Loucy (cell line): ENCODE results near the gene LRRC14B.

Source experiments
- H2AFZ ChIP-seq: fragments of 200-600 bp; sonication (generic); 2 replicates; pipeline ENCODE4 v1.6.0; 2016; ENCODE audit warnings: antibody characterized with exemption, mild to moderate bottlenecking, low read length, moderate library complexity
- H3F3A ChIP-seq: fragments of 200-600 bp; 2 replicates; pipeline ENCODE4 v1.6.0; 2016; ENCODE audit warnings: antibody characterized with exemption, low read depth, mild to moderate bottlenecking
- H3K27me3 ChIP-seq: fragments of 200-600 bp; sonication (generic); 2 replicates; pipeline ENCODE4 v1.6.1; 2014; ENCODE audit warnings: low read length, mild to moderate bottlenecking; ENCODE audit not compliant: insufficient read depth, poor library complexity, severe bottlenecking
- H3K36me3 ChIP-seq: fragments of 200-600 bp; sonication (generic); 2 replicates; pipeline ENCODE4 v1.6.1; 2016; ENCODE audit warnings: low read length; ENCODE audit not compliant: insufficient read depth
- H3K4me1 ChIP-seq: fragments of 200-600 bp; sonication (generic); 2 replicates; pipeline ENCODE4 v1.5.1; 2014; ENCODE audit warnings: low read length, mild to moderate bottlenecking; ENCODE audit not compliant: insufficient read depth, poor library complexity, severe bottlenecking
- H3K4me2 ChIP-seq: fragments of 200-600 bp; sonication (generic); 2 replicates; pipeline ENCODE4 v1.6.0; 2014; ENCODE audit warnings: antibody characterized with exemption, low read length, low read depth, mild to moderate bottlenecking; ENCODE audit not compliant: poor library complexity, severe bottlenecking
- H3K4me3 ChIP-seq: fragments of 200-600 bp; sonication (generic); 2 replicates; pipeline ENCODE4 v1.5.1; 2014; ENCODE audit warnings: low read length, mild to moderate bottlenecking, mixed read lengths; ENCODE audit not compliant: poor library complexity, severe bottlenecking
- H3K79me2 ChIP-seq: fragments of 200-600 bp; sonication (generic); 2 replicates; pipeline ENCODE4 v1.6.1; 2014; ENCODE audit warnings: low read length; ENCODE audit not compliant: insufficient read depth
- H3K9ac ChIP-seq: fragments of 200-600 bp; sonication (generic); 2 replicates; pipeline ENCODE4 v1.6.0; 2014; ENCODE audit warnings: mild to moderate bottlenecking, low read depth, low read length, moderate library complexity; ENCODE audit not compliant: poor library complexity, severe bottlenecking
- H3K9me2 ChIP-seq: fragments of 200-600 bp; sonication (generic); replicated peaks from 2 replicates; pipeline ENCODE4 v1.6.1; 2016; ENCODE audit warnings: low read depth, low read length, mixed read lengths
- H3K9me3 ChIP-seq: fragments of 200-600 bp; sonication (generic); 2 replicates; pipeline ENCODE4 v1.6.1; 2014; ENCODE audit warnings: mild to moderate bottlenecking, antibody characterized with exemption, low read length, low read depth; ENCODE audit not compliant: insufficient read depth
- H4K20me1 ChIP-seq: fragments of 200-600 bp; sonication (generic); 2 replicates; pipeline ENCODE4 v1.6.0; 2014; ENCODE audit warnings: antibody characterized with exemption, low read length, mild to moderate bottlenecking; ENCODE audit not compliant: insufficient read depth, poor library complexity, severe bottlenecking
- EZH2phosphoT487 ChIP-seq: fragments of 200-600 bp; IDR thresholded peaks from 2 replicates; pipeline ENCODE4 v1.6.1; 2018; ENCODE audit warnings: antibody characterized with exemption, mild to moderate bottlenecking, moderate library complexity, borderline replicate concordance
- TF ChIP-seq, protein P1 (sequence below): fragments of 200-600 bp; sonication (generic); conservative IDR thresholded peaks from 2 replicates; pipeline ENCODE4 v1.5.1; 2014; ENCODE audit warnings: mild to moderate bottlenecking, antibody characterized with exemption, low read length

Gene LRRC14B

DNA sequence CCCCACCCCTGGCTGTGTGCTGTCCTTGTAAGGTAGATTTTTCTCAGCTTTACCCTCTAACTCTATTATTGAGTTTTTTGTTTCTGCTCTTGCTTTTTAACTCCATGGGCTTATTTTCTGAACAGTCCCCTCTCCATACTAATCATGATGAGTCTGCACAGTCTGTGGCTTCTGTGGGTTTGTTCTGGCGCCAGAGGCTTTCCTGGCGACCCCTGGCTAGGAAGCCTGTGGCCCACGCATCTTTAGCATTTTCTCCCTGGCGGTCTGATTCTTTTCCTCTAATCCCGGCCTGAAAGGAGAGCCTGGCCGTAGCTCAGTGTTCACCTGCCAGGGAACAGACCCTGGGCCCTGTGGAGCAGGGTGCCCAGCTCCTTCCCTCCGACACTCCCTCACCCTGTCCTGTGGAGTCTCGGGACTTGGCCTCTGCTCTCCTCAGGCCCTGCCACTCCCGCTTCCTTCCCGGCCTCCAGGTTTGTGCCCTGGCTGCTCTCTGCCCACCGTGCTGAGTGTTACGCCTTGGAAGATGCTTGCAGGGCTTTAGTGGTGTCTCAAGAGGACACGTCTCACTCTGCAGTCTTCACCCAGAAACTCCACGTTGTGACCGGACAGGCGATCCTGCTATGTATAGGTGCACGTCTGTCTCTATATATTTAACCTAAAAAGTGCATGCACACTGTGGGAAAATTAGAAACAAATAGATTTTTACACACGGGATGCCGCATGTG is 31.7 kb upstream of the LRRC14B start:
- Histone ChIP-seq H3K9ac (no peak overlapping the region), H3K4me3 (peak overlapping the region; percentile 17), H3F3A (no peaks in the 10 kb centered on the region; the same call in 1 of the 2 replicates), H3K4me1 (peaks cover 50% of the 10 kb centered on the region), H3K79me2 (no peaks in the 10 kb centered on the region), H3K27me3 (no peaks in the 10 kb centered on the region), H3K9me2 (no peaks in the 10 kb centered on the region), H2AFZ (no peak overlapping the region), H3K4me2 (peak overlapping the region; percentile 48), H3K9me3 (no peaks in the 10 kb centered on the region), H4K20me1 (no peaks in the 10 kb centered on the region), H3K36me3 (no peaks in the 10 kb centered on the region)
- no peak for TF ChIP-seq EZH2phosphoT487
- TF ChIP-seq, protein P1, sequence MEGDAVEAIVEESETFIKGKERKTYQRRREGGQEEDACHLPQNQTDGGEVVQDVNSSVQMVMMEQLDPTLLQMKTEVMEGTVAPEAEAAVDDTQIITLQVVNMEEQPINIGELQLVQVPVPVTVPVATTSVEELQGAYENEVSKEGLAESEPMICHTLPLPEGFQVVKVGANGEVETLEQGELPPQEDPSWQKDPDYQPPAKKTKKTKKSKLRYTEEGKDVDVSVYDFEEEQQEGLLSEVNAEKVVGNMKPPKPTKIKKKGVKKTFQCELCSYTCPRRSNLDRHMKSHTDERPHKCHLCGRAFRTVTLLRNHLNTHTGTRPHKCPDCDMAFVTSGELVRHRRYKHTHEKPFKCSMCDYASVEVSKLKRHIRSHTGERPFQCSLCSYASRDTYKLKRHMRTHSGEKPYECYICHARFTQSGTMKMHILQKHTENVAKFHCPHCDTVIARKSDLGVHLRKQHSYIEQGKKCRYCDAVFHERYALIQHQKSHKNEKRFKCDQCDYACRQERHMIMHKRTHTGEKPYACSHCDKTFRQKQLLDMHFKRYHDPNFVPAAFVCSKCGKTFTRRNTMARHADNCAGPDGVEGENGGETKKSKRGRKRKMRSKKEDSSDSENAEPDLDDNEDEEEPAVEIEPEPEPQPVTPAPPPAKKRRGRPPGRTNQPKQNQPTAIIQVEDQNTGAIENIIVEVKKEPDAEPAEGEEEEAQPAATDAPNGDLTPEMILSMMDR, result no peak

DNA sequence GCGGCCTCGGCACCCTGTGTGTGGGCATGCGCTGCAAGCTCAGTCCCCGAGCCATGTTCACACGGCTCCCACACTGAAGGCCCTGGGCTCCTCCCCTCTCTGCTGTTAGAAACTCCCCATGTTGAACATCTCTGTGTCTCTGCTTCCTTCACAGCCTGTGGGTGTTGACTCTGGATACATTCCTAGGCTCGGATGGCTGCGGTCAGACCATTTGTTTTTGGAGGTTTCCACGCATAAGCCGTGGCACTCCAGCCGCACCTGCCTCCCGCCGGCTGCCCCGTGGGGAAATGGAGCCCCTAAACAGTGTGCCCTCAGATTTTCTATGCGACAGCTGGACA is 31.2 kb upstream of the LRRC14B start:
- H3K4me2 ChIP-seq, result peak overlapping the region; percentile 48
- H3K27me3 ChIP-seq, result no peaks in the 10 kb centered on the region
- H3K9ac ChIP-seq, result no peak overlapping the region
- no peaks in the 10 kb centered on the region; the same call in 1 of the 2 replicates for H3F3A ChIP-seq
- no peaks in the 10 kb centered on the region for H3K9me2 ChIP-seq
- H3K4me1 ChIP-seq, result peaks cover 44% of the 10 kb centered on the region
- H3K4me3 ChIP-seq, result no peak overlapping the region
- no peaks in the 10 kb centered on the region for H3K79me2 ChIP-seq
- H3K9me3 ChIP-seq, result no peaks in the 10 kb centered on the region
- TF ChIP-seq, protein P1, result no peak
- TF ChIP-seq EZH2phosphoT487, result no peak
- H2AFZ ChIP-seq, result no peak overlapping the region
- H3K36me3 ChIP-seq, result no peaks in the 10 kb centered on the region
- H4K20me1 ChIP-seq, result no peaks in the 10 kb centered on the region

DNA sequence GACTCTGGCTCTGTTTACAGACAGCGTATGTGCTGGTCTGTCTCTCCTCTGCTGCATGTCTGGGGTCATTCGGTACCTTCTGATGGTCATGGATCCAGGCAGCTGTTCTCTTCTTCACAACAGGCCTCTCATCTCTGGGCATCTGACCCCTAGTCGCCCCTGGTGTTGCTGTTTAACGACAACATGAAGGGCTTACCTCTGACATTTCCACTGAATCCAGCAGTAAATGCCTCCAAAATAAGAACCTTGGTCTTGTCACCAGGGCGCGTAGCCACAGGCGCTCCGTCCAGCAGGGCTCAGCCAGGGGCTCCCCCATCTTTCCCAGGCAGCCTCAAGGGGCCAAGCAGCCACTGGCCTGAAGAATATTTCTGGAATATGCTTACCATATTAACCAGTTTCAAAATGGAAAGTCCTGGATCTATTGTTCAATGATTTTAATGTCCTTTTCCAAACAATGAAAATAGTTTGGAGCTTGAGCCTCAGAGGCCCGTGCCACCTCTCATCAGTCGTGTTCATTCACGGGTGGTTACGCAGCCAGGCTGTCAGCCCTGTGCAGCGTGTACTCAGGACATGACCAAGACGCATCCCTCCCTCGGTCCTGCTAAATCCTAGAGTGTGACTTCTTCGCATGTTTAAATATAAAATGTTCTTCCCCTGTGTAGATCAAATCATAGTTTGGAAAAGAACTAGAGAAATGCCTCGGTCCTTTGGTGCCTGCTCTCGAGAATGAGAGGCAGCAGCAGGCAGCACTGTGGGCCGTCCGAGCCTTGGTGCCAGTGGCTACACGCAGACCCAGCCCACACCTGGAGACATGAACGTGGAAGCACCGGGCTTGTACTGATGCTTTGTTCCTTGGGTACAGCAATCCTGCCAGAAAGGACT is 30.1 kb upstream of the LRRC14B start:
- Histone ChIP-seq H3K4me1 (peaks cover 35% of the 10 kb centered on the region), H3K36me3 (no peaks in the 10 kb centered on the region), H3K79me2 (no peaks in the 10 kb centered on the region), H3K4me2 (no peak overlapping the region), H3K9ac (no peak overlapping the region), H2AFZ (no peak overlapping the region), H3F3A (no peaks in the 10 kb centered on the region; the same call in 1 of the 2 replicates), H4K20me1 (no peaks in the 10 kb centered on the region), H3K27me3 (no peaks in the 10 kb centered on the region), H3K9me2 (no peaks in the 10 kb centered on the region), H3K4me3 (no peak overlapping the region), H3K9me3 (no peaks in the 10 kb centered on the region)
- TF ChIP-seq, protein P1, result no peak
- no peak for TF ChIP-seq EZH2phosphoT487
